ENCODE measurements around the gene MBD3L1.

Gene MBD3L1

GRCh38 chr19:8832132-8833021 lies at the start of gene MBD3L1, which contains the start of gene ZNF558:
Gene MBD3L1, plus strand, starts transcription at chr19:8832377. Its CDS starts 10,302 bp downstream, at chr19:8842679.
Gene ZNF558, minus strand, starts transcription at chr19:8832304. Its CDS starts 9,645 bp downstream, at chr19:8822659.
- POLR2A ChIA-PET, result interaction anchor here (0.9 kb wide), 1 partner anchor 16 kb away, joined by 3 read pairs; no protein-coding TSS in a partner anchor
- CTCF ChIA-PET, result no interaction called here
- DNase-seq (ENCODE audit: extremely low spot score), result no peak
- TF ChIP-seq ARNT (IDR thresholded peaks at IDR 0.05) (no peak), HDGF (IDR thresholded peaks at IDR 0.05; ENCODE audit: borderline replicate concordance) (no peak), BHLHE40 (IDR thresholded peaks at IDR 0.05; ENCODE audit: borderline replicate concordance) (no peak), FOXK2 (IDR thresholded peaks at IDR 0.05) (no peak), ELF4 (IDR thresholded peaks at IDR 0.05) (no peak), NFRKB (IDR thresholded peaks at IDR 0.05) (no peak), L3MBTL2 (conservative IDR thresholded peaks at IDR 0.05) (no peak), SP1 (IDR thresholded peaks at IDR 0.05) (no peak), SUZ12 (IDR thresholded peaks at IDR 0.05) (no peak), CTBP1 (IDR thresholded peaks at IDR 0.05; ENCODE audit: borderline replicate concordance) (no peak), LEF1 (IDR thresholded peaks at IDR 0.05; ENCODE audit: borderline replicate concordance) (no peak), FOXA1 (IDR thresholded peaks at IDR 0.05) (no peak)

DNA sequence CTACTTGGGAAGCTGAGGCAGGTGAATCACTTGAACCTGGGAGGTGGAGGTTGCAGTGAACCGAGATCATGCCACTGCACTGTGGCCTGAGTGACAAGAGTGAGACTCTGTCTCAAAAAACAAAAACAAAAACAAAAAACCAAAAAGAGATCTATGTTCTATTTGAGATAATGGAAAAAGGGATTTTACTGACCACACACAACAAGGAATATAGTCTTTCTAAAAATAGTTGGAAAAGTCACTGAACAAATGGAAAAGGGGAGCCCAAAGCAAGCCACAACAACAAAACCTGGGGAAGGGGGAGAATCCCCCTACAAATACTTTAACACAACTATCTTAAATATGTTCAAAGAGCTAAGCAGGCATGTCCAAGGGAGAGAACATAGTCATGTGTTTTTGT lies 37.4 kb upstream of the MBD3L1 start:
- POLR2A ChIA-PET, result no interaction called here
- TF ChIP-seq FOXA1 (IDR thresholded peaks at IDR 0.05), result no peak
- TF ChIP-seq HDGF (IDR thresholded peaks at IDR 0.05; ENCODE audit: borderline replicate concordance), result no peak
- no peak for TF ChIP-seq SUZ12 (IDR thresholded peaks at IDR 0.05)
- TF ChIP-seq BHLHE40 (IDR thresholded peaks at IDR 0.05; ENCODE audit: borderline replicate concordance), result no peak
- no peak for TF ChIP-seq NFRKB (IDR thresholded peaks at IDR 0.05)
- no peak for TF ChIP-seq L3MBTL2 (conservative IDR thresholded peaks at IDR 0.05)
- no peak for TF ChIP-seq ELF4 (IDR thresholded peaks at IDR 0.05)
- TF ChIP-seq FOXM1 (IDR thresholded peaks at IDR 0.05; ENCODE audit: borderline replicate concordance), result no peak
- no peak for TF ChIP-seq ZNF384 (IDR thresholded peaks at IDR 0.05)
- TF ChIP-seq CTBP1 (IDR thresholded peaks at IDR 0.05; ENCODE audit: borderline replicate concordance), result no peak
- no peak for TF ChIP-seq TARDBP (IDR thresholded peaks at IDR 0.05)
- TF ChIP-seq FOXK2 (IDR thresholded peaks at IDR 0.05), result no peak
- no peak for TF ChIP-seq ARNT (IDR thresholded peaks at IDR 0.05)
- TF ChIP-seq LEF1 (IDR thresholded peaks at IDR 0.05; ENCODE audit: borderline replicate concordance), result no peak
- TF ChIP-seq SP1 (IDR thresholded peaks at IDR 0.05), result no peak
- TF ChIP-seq PKNOX1 (IDR thresholded peaks at IDR 0.05), result no peak
- CTCF ChIA-PET, result no interaction called here

GRCh38 chr19:8806661-8807060 lies 25.5 kb upstream of the MBD3L1 start:
- TF ChIP-seq ARNT (IDR thresholded peaks at IDR 0.05), result no peak
- TF ChIP-seq SUZ12 (IDR thresholded peaks at IDR 0.05), result no peak
- no peak for TF ChIP-seq LEF1 (IDR thresholded peaks at IDR 0.05; ENCODE audit: borderline replicate concordance)
- TF ChIP-seq TARDBP (IDR thresholded peaks at IDR 0.05), result no peak
- TF ChIP-seq PKNOX1 (IDR thresholded peaks at IDR 0.05), result no peak
- no peak for TF ChIP-seq L3MBTL2 (conservative IDR thresholded peaks at IDR 0.05)
- TF ChIP-seq NFRKB (IDR thresholded peaks at IDR 0.05), result no peak
- TF ChIP-seq HDGF (IDR thresholded peaks at IDR 0.05; ENCODE audit: borderline replicate concordance), result no peak
- no peak for TF ChIP-seq BHLHE40 (IDR thresholded peaks at IDR 0.05; ENCODE audit: borderline replicate concordance)
- no peak for TF ChIP-seq ZNF384 (IDR thresholded peaks at IDR 0.05)
- no peak for TF ChIP-seq FOXA1 (IDR thresholded peaks at IDR 0.05)
- no peak for TF ChIP-seq CTBP1 (IDR thresholded peaks at IDR 0.05; ENCODE audit: borderline replicate concordance)
- TF ChIP-seq ELF4 (IDR thresholded peaks at IDR 0.05), result no peak
- TF ChIP-seq FOXK2 (IDR thresholded peaks at IDR 0.05), result no peak
- TF ChIP-seq FOXM1 (IDR thresholded peaks at IDR 0.05; ENCODE audit: borderline replicate concordance), result no peak
- no peak for TF ChIP-seq SP1 (IDR thresholded peaks at IDR 0.05)
- no peak for DNase-seq (ENCODE audit: extremely low spot score)
- ChIA-PET POLR2A (no interaction called here), CTCF (no interaction called here)

More for the DNA sequence above, 37.4 kb upstream of the MBD3L1 start:
- no peak for DNase-seq (ENCODE audit: extremely low spot score)

DNA sequence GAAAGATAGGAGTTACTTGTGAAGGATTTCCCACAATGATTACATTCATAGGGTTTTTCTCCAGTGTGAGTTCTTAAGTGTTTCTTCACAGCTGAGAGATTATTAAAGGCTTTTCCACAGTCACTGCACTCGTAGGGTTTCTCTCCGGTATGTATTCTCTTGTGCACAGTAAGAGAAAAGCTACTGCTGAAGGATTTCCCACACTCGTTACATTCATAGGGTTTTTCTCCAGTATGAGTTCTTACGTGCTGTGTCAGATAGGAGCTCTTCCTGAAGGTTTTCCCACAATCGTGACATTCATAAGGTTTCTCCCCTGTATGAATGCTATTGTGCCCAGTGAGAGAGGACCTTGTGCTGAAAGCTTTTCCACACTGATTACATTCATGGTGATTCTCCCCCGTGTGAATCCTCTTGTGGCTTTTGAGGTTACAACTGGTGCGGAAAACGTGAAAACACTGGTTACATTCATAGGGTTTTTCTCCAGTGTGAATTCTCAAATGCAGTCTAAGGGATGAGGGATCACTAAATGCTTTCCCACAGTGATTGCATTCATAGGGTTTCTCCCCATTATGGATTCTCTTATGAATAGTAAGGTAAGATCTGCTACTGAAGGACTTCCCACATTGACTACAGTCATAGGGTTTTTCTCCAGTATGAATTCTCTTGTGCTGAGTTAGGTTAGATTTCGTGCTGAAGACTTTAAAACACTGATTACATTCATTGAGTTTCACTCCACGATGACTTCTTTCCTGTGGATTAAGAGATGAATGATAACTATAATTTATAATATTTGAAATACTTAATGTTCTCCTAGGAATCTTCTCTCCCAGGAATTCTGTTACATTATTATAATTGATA lies 20.6 kb upstream of the MBD3L1 start:
- TF ChIP-seq LEF1 (IDR thresholded peaks at IDR 0.05; ENCODE audit: borderline replicate concordance) (no peak), SUZ12 (IDR thresholded peaks at IDR 0.05) (no peak), L3MBTL2 (conservative IDR thresholded peaks at IDR 0.05) (no peak), FOXM1 (IDR thresholded peaks at IDR 0.05; ENCODE audit: borderline replicate concordance) (no peak), FOXA1 (IDR thresholded peaks at IDR 0.05) (no peak), CTBP1 (IDR thresholded peaks at IDR 0.05; ENCODE audit: borderline replicate concordance) (no peak), HDGF (IDR thresholded peaks at IDR 0.05; ENCODE audit: borderline replicate concordance) (no peak), ZNF384 (IDR thresholded peaks at IDR 0.05) (no peak), BHLHE40 (IDR thresholded peaks at IDR 0.05; ENCODE audit: borderline replicate concordance) (no peak), TARDBP (IDR thresholded peaks at IDR 0.05) (no peak), PKNOX1 (IDR thresholded peaks at IDR 0.05) (no peak), NFRKB (IDR thresholded peaks at IDR 0.05) (no peak)
- ChIA-PET CTCF (interaction anchor here (0.7 kb wide), 1 partner anchor 118 kb away, joined by 3 read pairs; no protein-coding TSS in a partner anchor), POLR2A (no interaction called here)
- no peak for DNase-seq (ENCODE audit: extremely low spot score)

DNA sequence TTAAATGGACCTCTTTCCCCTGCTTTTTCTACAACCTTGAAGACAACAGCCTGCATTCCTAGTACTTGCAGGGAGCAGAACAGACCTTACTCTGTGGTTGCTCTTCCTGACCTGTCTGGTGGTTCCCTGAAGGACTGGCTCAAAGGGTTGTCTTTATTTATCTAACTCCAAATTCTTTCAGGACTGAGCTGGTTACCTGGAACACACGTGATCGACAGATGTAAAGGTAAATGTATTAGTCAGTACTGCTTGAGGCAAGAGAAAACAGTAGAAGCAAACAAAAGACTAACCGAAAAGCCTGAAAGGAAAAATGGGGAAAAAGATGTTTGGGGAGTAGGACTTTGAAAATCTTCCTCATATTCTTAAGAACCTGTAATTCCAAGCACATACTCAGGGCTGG lies 18.0 kb upstream of the MBD3L1 start:
- no peak for DNase-seq (ENCODE audit: extremely low spot score)
- TF ChIP-seq ELF4 (IDR thresholded peaks at IDR 0.05) (no peak), FOXM1 (IDR thresholded peaks at IDR 0.05; ENCODE audit: borderline replicate concordance) (no peak), SUZ12 (IDR thresholded peaks at IDR 0.05) (no peak), ZNF384 (IDR thresholded peaks at IDR 0.05) (no peak), CTBP1 (IDR thresholded peaks at IDR 0.05; ENCODE audit: borderline replicate concordance) (no peak), HDGF (IDR thresholded peaks at IDR 0.05; ENCODE audit: borderline replicate concordance) (no peak), ARNT (IDR thresholded peaks at IDR 0.05) (no peak), SP1 (IDR thresholded peaks at IDR 0.05) (no peak), LEF1 (IDR thresholded peaks at IDR 0.05; ENCODE audit: borderline replicate concordance) (no peak), NFRKB (IDR thresholded peaks at IDR 0.05) (no peak), BHLHE40 (IDR thresholded peaks at IDR 0.05; ENCODE audit: borderline replicate concordance) (no peak), FOXK2 (IDR thresholded peaks at IDR 0.05) (no peak)
- CTCF ChIA-PET, result no interaction called here
- POLR2A ChIA-PET, result no interaction called here
